Sigmoid colon (tissue), 7 donors: ENCODE data around the gene ASB16. TPM values are rescaled to one million over a fixed set of nuclear protein-coding genes. Genes with fewer than 3 reads are reported as not detected.

Source experiments
- DNase-seq: peaks from one replicate; pipeline ENCODE4 v3.0.0-alpha.2; 2019
- H3K27ac ChIP-seq, 4 donors: fragments of 200-600 bp; sonication (generic); one replicate each; pipeline ENCODE4 v1.5.1; 2016 to 2019; ENCODE audit warnings: mild to moderate bottlenecking in 1 of 4
- H3K27me3 ChIP-seq, 3 donors: fragments of 200-600 bp; sonication (generic); one replicate each; pipeline ENCODE4 v1.5.1; 2019; ENCODE audit warnings: mild to moderate bottlenecking in 1 of 3
- H3K36me3 ChIP-seq, 4 donors: fragments of 200-600 bp; sonication (generic); one replicate each; pipeline ENCODE4 v1.5.1; 2016 to 2019
- H3K4me1 ChIP-seq, 4 donors: fragments of 200-600 bp; sonication (generic); one replicate each; pipeline ENCODE4 v1.5.1; 2017 to 2019
- H3K4me3 ChIP-seq, 4 donors: fragments of 200-600 bp; sonication (generic); one replicate each; pipeline ENCODE4 v1.5.1; 2017 to 2019; ENCODE audit warnings: mild to moderate bottlenecking in 2 of 4, moderate library complexity in 1 of 4
- H3K9me3 ChIP-seq, 4 donors: fragments of 200-600 bp in 3 of 4; sonication (generic) in 3 of 4; one replicate each; pipeline versions ENCODE4 v1.5.1 to v1.6.1; 2013 to 2019
- CTCF ChIP-seq, 4 experiments: fragments of 450-650 bp in 3 of 4; fragments of 200-600 bp in 1 of 4; IDR thresholded peaks; one replicate each; pipeline ENCODE4 v1.5.1; 2016 to 2019; ENCODE audit warnings: antibody characterized with exemption in 4 of 4, mild to moderate bottlenecking in 3 of 4, moderate library complexity in 2 of 4
- EP300 ChIP-seq, 4 donors: sonication (generic); formaldehyde crosslinking; IDR thresholded peaks; one replicate each; pipeline ENCODE4 v1.6.1; 2017; ENCODE audit warnings: antibody characterized with exemption in 4 of 4
- POLR2A ChIP-seq, 2 donors: fragments of 450-650 bp; IDR thresholded peaks; one replicate each; pipeline ENCODE4 v1.6.1; 2016; ENCODE audit warnings: antibody characterized with exemption in 2 of 2, mild to moderate bottlenecking in 2 of 2, moderate library complexity in 2 of 2
- POLR2AphosphoS5 ChIP-seq, 4 donors: sonication (generic); formaldehyde crosslinking; IDR thresholded peaks; one replicate each; pipeline ENCODE4 v1.6.1; 2017; ENCODE audit warnings: antibody characterized with exemption in 4 of 4
- WGBS, 2 donors: extraction: QIAGEN DNeasy Blood & Tissue Kit; methylation state at CpG; one replicate each; pipeline ENCODE4 v1.1.7; 2013; 5-methylcytosine and 5-hydroxymethylcytosine counted together
- intact Hi-C: fragments of 100-400 bp; cut with DNase I; formaldehyde crosslinking; loops from one replicate; pipeline ENCODE4 v1.15.1; 2023
- polyA plus RNA-seq, 3 donors: library from polyadenylated mRNA; stranded (reverse); fragments of 200-250 nt; gene quantifications; one replicate each; pipeline ENCODE4 v1.2.3, GENCODE V29; 2013
- total RNA-seq, 4 donors: library from RNA; depleted of rRNA; stranded (reverse); fragments of >200 nt; gene quantifications; one replicate each; pipeline ENCODE4 v1.1.0, GENCODE V29; 2016
- donor health status: healthy with polysubstance abuse.
- donor health status: Bipolar disorder and iron deficiency.
- donor health status: healthy.

ASB16 gene
- total and polyA plus RNA-seq, 7 donors: 0.19 to 4.2 (median 1.1) TPM; not detected in 2

GRCh38 chr17:44216173-44216572 is 45.7 kb downstream of the ASB16 start:
- DNase-seq: no peak
- Histone ChIP-seq H3K9me3 (no peaks in the 10 kb centered on the region), H3K27ac (no peak overlapping the region), H3K36me3 (peaks cover 25 to 50% (median 36%) of the 10 kb centered on the region in 4 donors), H3K4me3 (no peak overlapping the region), H3K4me1 (peaks cover 0 to 46% (median 20%) of the 10 kb centered on the region in 4 donors), H3K27me3 (no peaks in the 10 kb centered on the region)
- WGBS, 2 donors: 45 to 81% methylated on average over 5 of the region's 5 CpGs
- intact Hi-C loops: loop anchor here (5.0 to 10.0 kb wide), 2 partner anchors 74 to 289 kb away; partner anchors contain the start of genes GPATCH8 and HROB
- TF ChIP-seq POLR2A (IDR thresholded peaks at IDR 0.05): no peak
- TF ChIP-seq CTCF (IDR thresholded peaks at IDR 0.05): no peak
- TF ChIP-seq POLR2AphosphoS5 (IDR thresholded peaks at IDR 0.05): no peak
- no peak for TF ChIP-seq EP300 (IDR thresholded peaks at IDR 0.05)

- Histone ChIP-seq H3K4me1 (peaks cover 0 to 40% (median 19%) of the 10 kb centered on the region in 4 donors), H3K4me3 (no peak overlapping the region), H3K27ac (no peak overlapping the region), H3K27me3 (no peaks in the 10 kb centered on the region), H3K36me3 (peaks cover 25 to 45% (median 33%) of the 10 kb centered on the region in 4 donors), H3K9me3 (no peaks in the 10 kb centered on the region)
- 62 to 72% methylated on average over 5 of the region's 5 CpGs for WGBS, 2 donors
- TF ChIP-seq EP300 (IDR thresholded peaks at IDR 0.05) (no peak), POLR2A (IDR thresholded peaks at IDR 0.05) (no peak), POLR2AphosphoS5 (IDR thresholded peaks at IDR 0.05) (no peak), CTCF (IDR thresholded peaks at IDR 0.05) (no peak)
- DNase-seq: no peak
- intact Hi-C loops: loop anchor here (5.0 to 10.0 kb wide), 2 partner anchors 74 to 288 kb away; partner anchors contain the start of genes GPATCH8 and HROB
These were observed 46.2 kb downstream of the ASB16 start for GRCh38 chr17:44216694-44217093.

GRCh38 chr17:44217738-44218343 is 47.3 kb downstream of the ASB16 start:
- DNase-seq: no peak
- Histone ChIP-seq H3K4me3 (peak overlapping the region; percentile 32 to 98 (median 96)), H3K36me3 (peaks cover 25 to 44% (median 33%) of the 10 kb centered on the region in 4 donors), H3K27ac (peak overlapping the region; percentile 99 to 100 (median 100)), H3K27me3 (no peaks in the 10 kb centered on the region), H3K4me1 (peaks cover under 1 to 41% (median 25%) of the 10 kb centered on the region in 4 donors), H3K9me3 (no peaks in the 10 kb centered on the region)
- TF ChIP-seq POLR2A (IDR thresholded peaks at IDR 0.05) (no peak), EP300 (IDR thresholded peaks at IDR 0.05) (no peak), POLR2AphosphoS5 (IDR thresholded peaks at IDR 0.05) (no peak), CTCF (IDR thresholded peaks at IDR 0.05) (no peak)
- 6 to 7% methylated on average over 10 of the region's 10 CpGs for WGBS, 2 donors
- intact Hi-C loops: loop anchor here (1.0 to 10.0 kb wide), 3 partner anchors 31 to 287 kb away; partner anchors contain the start of genes GPATCH8 and HROB

GRCh38 chr17:44218344-44219107 is 48.0 kb downstream of the ASB16 start:
- peaks cover 3 to 47% (median 32%) of the 10 kb centered on the region in 4 donors for H3K4me1 ChIP-seq
- intact Hi-C loops: loop anchor here (1.0 to 10.0 kb wide), 3 partner anchors 31 to 286 kb away; partner anchors contain the start of genes GPATCH8 and HROB
- peaks cover 25 to 38% (median 31%) of the 10 kb centered on the region in 4 donors for H3K36me3 ChIP-seq
- WGBS, 2 donors: 1% methylated on average over 85 to 87 of the region's 89 CpGs
- peak overlapping the region; percentile 93 to 98 (median 96) for H3K4me3 ChIP-seq
- DNase-seq: peak; percentile 95
- TF ChIP-seq POLR2A (IDR thresholded peaks at IDR 0.05) (no peak), CTCF (IDR thresholded peaks at IDR 0.05) (peak; percentile 29 to 61 (median 51)), EP300 (IDR thresholded peaks at IDR 0.05) (no peak), POLR2AphosphoS5 (IDR thresholded peaks at IDR 0.05) (peak; percentile 39 to 81 (median 64))
- no peaks in the 10 kb centered on the region for H3K27me3 ChIP-seq
- peak overlapping the region; percentile 99 to 100 (median 100) for H3K27ac ChIP-seq
- H3K9me3 ChIP-seq: no peaks in the 10 kb centered on the region
